H1 (cell line): Measurements from ENCODE around the gene RPS3. TPM values are rescaled to one million over a fixed set of nuclear protein-coding genes. Genes with fewer than 3 reads are reported as not detected.

Experiments
- CTCF ChIA-PET: fragments of 300-600 bp; sonication (Branson Sonifier 250); formaldehyde crosslinking; loops from one replicate; lab custom pipeline; 2021; ENCODE audit not compliant: partially characterized antibody; lab: Charles Lee
- POLR2A ChIA-PET: fragments of 300-600 bp; sonication (Branson Sonifier 250); formaldehyde crosslinking; loops from one replicate; lab custom pipeline; 2021; ENCODE audit warnings: inconsistent platforms; ENCODE audit not compliant: partially characterized antibody; lab: Charles Lee
- DNase-seq, 2 experiments: peaks; one replicate each; pipeline versions ENCODE4 v3.0.0 to v3.0.0-alpha.2; 2010 to 2022; ENCODE audit warnings: low spot score in 2 of 2, low read depth in 1 of 2, mixed read lengths in 1 of 2
- FAIRE-seq: peaks from 2 replicates; lab custom pipeline; 2011; peaks lifted over from hg19 to GRCh38; lab: Jason Lieb, UNC
- H2AFZ ChIP-seq: 2 replicates; pipeline ENCODE4 v1.8.1; 2012; ENCODE audit warnings: low read length, inconsistent platforms
- H2AK5ac ChIP-seq: 2 replicates; pipeline ENCODE4 v1.6.1; 2013; ENCODE audit warnings: low read depth, low read length
- H2BK120ac ChIP-seq: replicated peaks from 2 replicates; pipeline ENCODE3; 2013; ENCODE audit warnings: low read depth, low read length, inconsistent platforms
- H2BK12ac ChIP-seq: 2 replicates; pipeline ENCODE4 v1.6.1; 2013; ENCODE audit warnings: low read depth, low read length
- H2BK15ac ChIP-seq: 2 replicates; pipeline ENCODE4 v1.6.1; 2013; ENCODE audit warnings: low read length
- H2BK20ac ChIP-seq: 2 replicates; pipeline ENCODE4 v1.6.1; 2013; ENCODE audit warnings: low read length
- H2BK5ac ChIP-seq: 2 replicates; pipeline ENCODE4 v1.6.1; 2013; ENCODE audit warnings: low read depth, low read length
- H3K14ac ChIP-seq: 2 replicates; pipeline ENCODE4 v1.6.1; 2013; ENCODE audit warnings: inconsistent platforms; ENCODE audit not compliant: insufficient read length
- H3K18ac ChIP-seq: 2 replicates; pipeline ENCODE4 v1.6.1; 2013; ENCODE audit warnings: low read length; ENCODE audit errors: extremely low read depth
- H3K23ac ChIP-seq: 2 replicates; pipeline ENCODE4 v1.6.1; 2013; ENCODE audit warnings: inconsistent platforms; ENCODE audit not compliant: insufficient read length
- H3K23me2 ChIP-seq: 2 replicates; pipeline ENCODE4 v1.6.1; 2013; ENCODE audit warnings: low read depth, low read length
- H3K27ac ChIP-seq: 2 replicates; pipeline ENCODE4 v1.6.1; 2011; ENCODE audit warnings: low read depth, low read length, inconsistent platforms
- H3K27me3 ChIP-seq, 4 experiments: replicated peaks in 1 of 4; 1 replicate in 1 of 4; 2 replicates in 3 of 4; pipeline versions ENCODE4 v1.6.1 to v1.8.1; 2011 to 2013; ENCODE audit warnings: low read length in 3 of 4, mild to moderate bottlenecking in 3 of 4, inconsistent platforms in 2 of 4, mixed read lengths in 2 of 4, moderate library complexity in 1 of 4; ENCODE audit not compliant: control insufficient read depth in 3 of 4, insufficient read depth in 3 of 4; ENCODE audit errors: extremely low read depth in 1 of 4
- H3K36me3 ChIP-seq, 4 experiments: 2 replicates each; pipeline versions ENCODE4 v1.6.1 to v1.8.1; 2011 to 2013; ENCODE audit warnings: mild to moderate bottlenecking in 4 of 4, low read length in 3 of 4, moderate library complexity in 2 of 4, control low read depth in 1 of 4, inconsistent platforms in 1 of 4; ENCODE audit not compliant: insufficient read depth in 4 of 4, control insufficient read depth in 2 of 4
- H3K4ac ChIP-seq: replicated peaks from 2 replicates; pipeline ENCODE3; 2013; ENCODE audit warnings: low read length, low read depth, mixed read lengths, inconsistent platforms; ENCODE audit not compliant: insufficient read length
- H3K4me1 ChIP-seq, 4 experiments: replicated peaks in 1 of 4; 1 replicate in 1 of 4; 2 replicates in 3 of 4; pipeline versions ENCODE4 v1.6.1 to v1.8.1; 2011 to 2013; ENCODE audit warnings: low read length in 3 of 4, inconsistent platforms in 2 of 4, mixed read lengths in 1 of 4; ENCODE audit not compliant: insufficient read depth in 4 of 4, control insufficient read depth in 3 of 4
- H3K4me2 ChIP-seq, 2 experiments: 2 replicates each; pipeline versions ENCODE4 v1.6.1 to v1.8.1; 2011 to 2013; ENCODE audit warnings: low read depth in 2 of 2, low read length in 2 of 2, control low read depth in 1 of 2, inconsistent platforms in 1 of 2, mild to moderate bottlenecking in 1 of 2; ENCODE audit not compliant: insufficient read depth in 1 of 2
- H3K4me3 ChIP-seq, 4 experiments: fragments of 200-600, 300-600 bp in 1 of 4; sonication (generic), shearing (Covaris generic), sonication (Bioruptor Twin) in 1 of 4; 2 replicates each; pipeline versions ENCODE4 v1.5.1 to v1.8.1; 2011 to 2016; ENCODE audit warnings: low read length in 4 of 4, low read depth in 3 of 4, control low read depth in 2 of 4, inconsistent platforms in 2 of 4, mild to moderate bottlenecking in 2 of 4, mixed read lengths in 1 of 4, moderate library complexity in 1 of 4; ENCODE audit not compliant: insufficient read depth in 2 of 4; ENCODE audit errors: extremely low read depth in 1 of 4
- H3K56ac ChIP-seq: replicated peaks from 2 replicates; pipeline ENCODE3; 2013; ENCODE audit warnings: low read depth, mild to moderate bottlenecking, mixed read lengths, low read length, inconsistent platforms; ENCODE audit not compliant: insufficient read length
- H3K79me1 ChIP-seq: 2 replicates; pipeline ENCODE4 v1.6.1; 2013; ENCODE audit warnings: low read depth, low read length, control low read depth
- H3K79me2 ChIP-seq, 2 experiments: 2 replicates each; pipeline versions ENCODE4 v1.6.1 to v1.8.1; 2012 to 2013; ENCODE audit warnings: low read length in 2 of 2, mild to moderate bottlenecking in 2 of 2, inconsistent platforms in 1 of 2; ENCODE audit not compliant: insufficient read depth in 2 of 2, control insufficient read depth in 1 of 2
- H3K9ac ChIP-seq, 4 experiments: replicated peaks in 1 of 4; 1 replicate in 1 of 4; 2 replicates in 3 of 4; pipeline versions ENCODE4 v1.6.1 to v1.8.1; 2011 to 2013; ENCODE audit warnings: low read depth in 3 of 4, low read length in 3 of 4, control low read depth in 2 of 4, mild to moderate bottlenecking in 2 of 4, moderate library complexity in 2 of 4, inconsistent platforms in 1 of 4; ENCODE audit errors: extremely low read depth in 1 of 4
- H3K9me3 ChIP-seq, 2 experiments: 2 replicates each; pipeline versions ENCODE4 v1.6.1 to v1.8.1; 2012 to 2013; ENCODE audit warnings: mild to moderate bottlenecking in 2 of 2, moderate library complexity in 2 of 2, control low read depth in 1 of 2, inconsistent platforms in 1 of 2, low read depth in 1 of 2, low read length in 1 of 2, mixed read lengths in 1 of 2; ENCODE audit not compliant: insufficient read depth in 2 of 2
- H4K20me1 ChIP-seq, 2 experiments: replicated peaks in 1 of 2; 2 replicates each; pipeline versions ENCODE3 to v1.8.1; 2011 to 2013; ENCODE audit warnings: inconsistent platforms in 2 of 2, low read length in 2 of 2, mild to moderate bottlenecking in 1 of 2; ENCODE audit not compliant: insufficient read depth in 2 of 2, control insufficient read depth in 1 of 2
- H4K5ac ChIP-seq: 2 replicates; pipeline ENCODE4 v1.6.1; 2013; ENCODE audit warnings: low read length, low read depth, mixed read lengths, inconsistent platforms; ENCODE audit not compliant: insufficient read length
- H4K8ac ChIP-seq: 2 replicates; pipeline ENCODE4 v1.8.0; 2013; ENCODE audit warnings: mild to moderate bottlenecking, moderate library complexity, low read length, inconsistent platforms; ENCODE audit not compliant: insufficient read depth; ENCODE audit errors: extremely low read depth
- H4K91ac ChIP-seq: replicated peaks from 2 replicates; pipeline ENCODE3; 2013; ENCODE audit warnings: low read length, mixed read lengths, inconsistent platforms; ENCODE audit not compliant: insufficient read length
- ATF2 ChIP-seq: IDR thresholded peaks from 2 replicates; pipeline ENCODE4 v1.6.1; 2012; ENCODE audit warnings: low read length, inconsistent platforms
- BRCA1 ChIP-seq: IDR thresholded peaks from 2 replicates; pipeline ENCODE4 v1.6.1; 2012; ENCODE audit warnings: low read depth, low read length, improper control_type of control experiment
- CBX8 ChIP-seq: fragments of 300-800, 300-1000 bp; sonication (generic); IDR thresholded peaks from 2 replicates; pipeline ENCODE4 v1.7.1; 2016; ENCODE audit warnings: low read depth, low read length, borderline replicate concordance
- JUN ChIP-seq: IDR thresholded peaks from 2 replicates; pipeline ENCODE4 v1.6.1; 2011; ENCODE audit warnings: low read depth, mild to moderate bottlenecking, improper control_type of control experiment, low read length
- KDM1A ChIP-seq: fragments of 200-600, 300-600 bp; sonication (generic); IDR thresholded peaks from 2 replicates; pipeline ENCODE4 v1.7.1; 2016; ENCODE audit warnings: mild to moderate bottlenecking, low read length, borderline replicate concordance
- KDM4A ChIP-seq: IDR thresholded peaks from one replicate; pipeline ENCODE4 v1.7.1; 2012; ENCODE audit warnings: low read depth, mild to moderate bottlenecking, moderate library complexity, low read length, inconsistent platforms; ENCODE audit not compliant: severe bottlenecking
- MAFK ChIP-seq: IDR thresholded peaks from 2 replicates; pipeline ENCODE4 v1.6.1; 2012; ENCODE audit warnings: low read depth, mild to moderate bottlenecking, improper control_type of control experiment, low read length
- POU5F1 ChIP-seq: IDR thresholded peaks from 2 replicates; pipeline ENCODE4 v1.6.1; 2011; ENCODE audit warnings: low read depth, mild to moderate bottlenecking, low read length, moderate library complexity
- RXRA ChIP-seq: IDR thresholded peaks from 2 replicates; pipeline ENCODE4 v1.6.1; 2011; ENCODE audit warnings: low read depth, mild to moderate bottlenecking, low read length, moderate library complexity; ENCODE audit not compliant: insufficient read depth
- TAF7 ChIP-seq: optimal IDR thresholded peaks from 2 replicates; pipeline ENCODE3; 2011; ENCODE audit warnings: low read depth, mild to moderate bottlenecking, inconsistent platforms, low read length, moderate library complexity, borderline replicate concordance
- WGBS, 2 experiments: shearing (Covaris generic) in 1 of 2; methylation state at CpG; one replicate each; pipeline versions ENCODE4 v1.1.6 to v1.1.7; 2013 to 2015; ENCODE audit warnings: low lambda C conversion rate in 2 of 2, mixed read lengths in 2 of 2, inconsistent platforms in 1 of 2, low coverage in 1 of 2, missing lambda C conversion rate in 1 of 2; ENCODE audit not compliant: insufficient replicate concordance in 2 of 2, insufficient coverage in 1 of 2, insufficient read length in 1 of 2; ENCODE audit errors: extremely low coverage in 1 of 2, missing lambda C conversion rate in 1 of 2; 5-methylcytosine and 5-hydroxymethylcytosine counted together
- polyA plus RNA-seq, 7 experiments: library from polyadenylated mRNA; depleted of rRNA in 3 of 7; stranded (reverse) in 5 of 7; unstranded in 2 of 7; fragments of >200 nt in 5 of 7; fragments of 200-250 nt in 2 of 7; gene quantifications; 1 replicate in 5 of 7; 2 replicates in 1 of 7; 4 replicates in 1 of 7; pipeline versions ENCODE4 v1.2.1 to v1.2.3, GENCODE V29; 2011 to 2013; ENCODE audit warnings: missing spikeins in 2 of 7, mixed read lengths in 2 of 7
- total RNA-seq: library from RNA; stranded (reverse); fragmentation: NEBNext Ultra II Directional; extraction: Animal tissue kit (Norgen Biotek cat#: 25700); gene quantifications from 2 replicates; pipeline ENCODE4 v1.2.1, GENCODE V29; 2021

Gene RPS3
- total and polyA plus RNA-seq, 2 of the 8 experiments (the other 6 are each of a cell fraction or from before 2014, with no cell fraction given) = 3,813 to 4,194 TPM

- Histone ChIP-seq H3K4me1 (peaks cover 0 to 6% (median 1%) of the 10 kb centered on the region in 4 experiments; a peak in 5 of 7 replicates), H3K23ac (no peak overlapping the region), H4K8ac (no peak overlapping the region), H3K9ac (0 out of 7 replicates have a peak overlapping the region, but pooled peaks of 1 of the 4 experiments have one; percentile 28), H3K9me3 (no peaks in the 10 kb centered on the region), H4K91ac (no peak overlapping the region), H2BK12ac (no peak overlapping the region), H3K56ac (no peak overlapping the region), H2BK15ac (no peak overlapping the region), H3K27ac (no peak overlapping the region), H3K27me3 (no peaks in the 10 kb centered on the region), H4K20me1 (no peaks in the 10 kb centered on the region), H3K79me2 (no peaks in the 10 kb centered on the region), H3K4me3 (no peak overlapping the region), H3K79me1 (no peaks in the 10 kb centered on the region), H3K4me2 (no peak overlapping the region), H2AK5ac (no peak overlapping the region), H3K14ac (no peak overlapping the region), H2BK120ac (no peak overlapping the region), H3K18ac (no peak overlapping the region), H3K4ac (no peak overlapping the region), H4K5ac (no peak overlapping the region), H3K36me3 (no peaks in the 10 kb centered on the region), H2BK5ac (no peak overlapping the region; the same call in 1 of the 2 replicates), H2BK20ac (0 out of 2 replicates have a peak overlapping the region, but pooled peaks have one; percentile 21), H2AFZ (no peak overlapping the region), H3K23me2 (no peaks in the 10 kb centered on the region)
- DNase-seq (peak in 1 of 2 experiments; percentile 29), FAIRE-seq (no peak)
- WGBS, 2 experiments = 80% methylated on average over 3 of the region's 3 CpGs; no CpG with 5 or more reads in 1 of the 2 experiments
- POLR2A ChIA-PET = interaction anchor here (0.6 to 20.0 kb wide), 4 partner anchors 16 to 156 kb away, joined by 3 to 269 read pairs (median 3); partner anchors contain the start of gene RPS3
- CTCF ChIA-PET = interaction anchor here (0.9 to 16.6 kb wide), 20 partner anchors 10 to 164 kb away, joined by 3 to 327 read pairs (median 12); partner anchors contain the start of gene ARRB1
- TF ChIP-seq JUN (no peak), MAFK (no peak), RXRA (no peak), TAF7 (no peak), KDM1A (no peak), POU5F1 (no peak), KDM4A (no peak), ATF2 (no peak), CBX8 (no peak), BRCA1 (no peak)
Observed at GRCh38 chr11:75386942-75387630, 12.2 kb upstream of the RPS3 start.
